CD4-positive, alpha-beta T cell (primary cell): ENCODE results near the gene NADK. TPM values are rescaled to one million over a fixed set of nuclear protein-coding genes. Genes with fewer than 3 reads are reported as not detected.
"Not testable (repeated sequence)": the region's sequence is repeated elsewhere in the genome, so short reads cannot be mapped to it uniquely, and the experiment has no call there.

ENCODE experiments used
- ATAC-seq: fragments of 200-7000 bp; cut with Tn5 transposase; one replicate; pipeline ENCODE4 v1.10.0; 2022; ENCODE audit warnings: mild to moderate bottlenecking; ENCODE audit not compliant: poor library complexity
- CTCF ChIA-PET: fragments of 350-600 bp; sonication (Branson Sonifier 250); formaldehyde crosslinking; loops from one replicate; lab custom pipeline; 2021; ENCODE audit warnings: antibody characterized with exemption, inconsistent platforms; lab: Charles Lee
- POLR2A ChIA-PET: fragments of 350-600 bp; sonication (Branson Sonifier 250); formaldehyde crosslinking; loops from one replicate; lab custom pipeline; 2021; ENCODE audit warnings: antibody characterized with exemption, inconsistent platforms; lab: Charles Lee
- DNase-seq, 14 experiments: peaks; one replicate each; pipeline ENCODE4 v3.0.0-alpha.2; 2013 to 2020; ENCODE audit warnings: mixed read lengths in 2 of 14
- H3K27ac ChIP-seq, 2 donors: one replicate each; pipeline versions ENCODE4 v1.5.1 to v1.7.0; 2013; ENCODE audit warnings: low read length in 2 of 2, low read depth in 1 of 2, mild to moderate bottlenecking in 1 of 2
- H3K27me3 ChIP-seq, 2 experiments: 1 replicate in 1 of 2; 2 replicates in 1 of 2; pipeline versions ENCODE4 v1.6.1 to v1.7.0; 2013; ENCODE audit warnings: low read length in 2 of 2, control low read depth in 1 of 2, mild to moderate bottlenecking in 1 of 2, moderate library complexity in 1 of 2; ENCODE audit not compliant: insufficient read depth in 2 of 2, control insufficient read depth in 1 of 2
- H3K36me3 ChIP-seq: one replicate; pipeline ENCODE4 v1.6.1; 2013; ENCODE audit warnings: low read length, control low read depth; ENCODE audit not compliant: insufficient read depth
- H3K4me1 ChIP-seq: one replicate; pipeline ENCODE4 v1.6.1; 2013; ENCODE audit warnings: low read length, control low read depth; ENCODE audit not compliant: insufficient read depth
- H3K4me3 ChIP-seq: one replicate; pipeline ENCODE4 v1.5.1; 2013; ENCODE audit warnings: mild to moderate bottlenecking, low read length, moderate library complexity
- H3K9me3 ChIP-seq, 2 experiments: 1 replicate in 1 of 2; 2 replicates in 1 of 2; pipeline versions ENCODE4 v1.6.1 to v1.7.0; 2013; ENCODE audit warnings: low read length in 2 of 2, mild to moderate bottlenecking in 2 of 2, control low read depth in 1 of 2, moderate library complexity in 1 of 2; ENCODE audit not compliant: control insufficient read depth in 1 of 2, insufficient read depth in 1 of 2
- H3K27ac Mint-ChIP-seq: one replicate; pipeline ENCODE4 v1.8.0; 2020; ENCODE audit warnings: mixed read lengths
- H3K27me3 Mint-ChIP-seq: one replicate; pipeline ENCODE4 v1.8.0; 2021; ENCODE audit warnings: mixed read lengths
- H3K36me3 Mint-ChIP-seq: one replicate; pipeline ENCODE4 v1.8.0; 2021; ENCODE audit warnings: low read depth, mixed read lengths
- H3K4me1 Mint-ChIP-seq: one replicate; pipeline ENCODE4 v1.8.0; 2021; ENCODE audit warnings: low read depth, mixed read lengths
- H3K4me3 Mint-ChIP-seq: one replicate; pipeline ENCODE4 v1.8.0; 2020; ENCODE audit warnings: mild to moderate bottlenecking, mixed read lengths
- H3K9me3 Mint-ChIP-seq: one replicate; pipeline ENCODE4 v1.8.0; 2020; ENCODE audit warnings: mixed read lengths
- intact Hi-C, 2 experiments: fragments of 100-400 bp; cut with DNase I in 1 of 2; cut with micrococcal nuclease in 1 of 2; formaldehyde crosslinking; loops; one replicate each; pipeline versions ENCODE4 v1.15.1 to v1.9.0; 2023 to 2025; cut with DNase I, micrococcal nuclease
- total RNA-seq, 174 experiments: library from RNA in 2 of 174; stranded (reverse) in 2 of 174; gene quantifications; one replicate each; pipeline ENCODE4 v1.2.3 and lab custom pipeline; 2021 to 2026
- TF ChIP-seq, protein P1 (sequence below): fragments of 200-600 bp; IDR thresholded peaks from one replicate; pipeline ENCODE4 v1.8.0; 2022; ENCODE audit warnings: antibody characterized with exemption, mild to moderate bottlenecking

NADK gene
- total RNA-seq, 2 experiments from 2014 or later = 19.9 to 25.1 TPM

DNA sequence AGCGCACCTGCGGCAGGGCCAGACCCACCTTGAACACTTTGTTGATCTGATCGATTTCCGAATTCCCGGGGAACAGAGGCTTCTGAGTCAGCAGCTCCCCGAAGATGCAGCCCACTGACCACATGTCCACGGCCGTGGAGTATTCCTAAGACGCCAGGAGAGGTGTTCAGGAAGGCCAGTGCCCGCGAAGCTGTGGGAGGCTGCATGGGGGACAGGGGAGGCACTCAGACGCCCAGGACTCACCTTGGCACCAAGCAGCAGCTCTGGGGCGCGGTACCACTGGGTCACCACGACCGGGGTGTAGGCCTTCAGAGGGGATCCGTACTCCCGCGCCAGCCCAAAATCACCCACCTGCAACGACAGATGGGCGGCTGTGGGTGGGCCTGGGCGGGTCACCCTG lies 74.5 kb downstream of the NADK start:
- intact Hi-C loops = no loop called here
- Histone ChIP-seq H3K27ac (no peak overlapping the region), H3K4me3 (no peak overlapping the region), H3K27me3 (no peaks in the 10 kb centered on the region), H3K4me1 (no peaks in the 10 kb centered on the region), H3K36me3 (peaks cover 10% of the 10 kb centered on the region), H3K9me3 (no peaks in the 10 kb centered on the region)
- Mint-ChIP-seq H3K4me1 (no peaks in the 10 kb centered on the region), H3K36me3 (peaks cover 5% of the 10 kb centered on the region), H3K27ac (no peak overlapping the region), H3K27me3 (no peaks in the 10 kb centered on the region), H3K9me3 (no peaks in the 10 kb centered on the region), H3K4me3 (no peak overlapping the region)
- ChIA-PET CTCF (no interaction called here), POLR2A (no interaction called here)
- TF ChIP-seq, protein P1, sequence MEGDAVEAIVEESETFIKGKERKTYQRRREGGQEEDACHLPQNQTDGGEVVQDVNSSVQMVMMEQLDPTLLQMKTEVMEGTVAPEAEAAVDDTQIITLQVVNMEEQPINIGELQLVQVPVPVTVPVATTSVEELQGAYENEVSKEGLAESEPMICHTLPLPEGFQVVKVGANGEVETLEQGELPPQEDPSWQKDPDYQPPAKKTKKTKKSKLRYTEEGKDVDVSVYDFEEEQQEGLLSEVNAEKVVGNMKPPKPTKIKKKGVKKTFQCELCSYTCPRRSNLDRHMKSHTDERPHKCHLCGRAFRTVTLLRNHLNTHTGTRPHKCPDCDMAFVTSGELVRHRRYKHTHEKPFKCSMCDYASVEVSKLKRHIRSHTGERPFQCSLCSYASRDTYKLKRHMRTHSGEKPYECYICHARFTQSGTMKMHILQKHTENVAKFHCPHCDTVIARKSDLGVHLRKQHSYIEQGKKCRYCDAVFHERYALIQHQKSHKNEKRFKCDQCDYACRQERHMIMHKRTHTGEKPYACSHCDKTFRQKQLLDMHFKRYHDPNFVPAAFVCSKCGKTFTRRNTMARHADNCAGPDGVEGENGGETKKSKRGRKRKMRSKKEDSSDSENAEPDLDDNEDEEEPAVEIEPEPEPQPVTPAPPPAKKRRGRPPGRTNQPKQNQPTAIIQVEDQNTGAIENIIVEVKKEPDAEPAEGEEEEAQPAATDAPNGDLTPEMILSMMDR = no peak
- peak in 1 of 14 experiments; percentile 33 for DNase-seq
- no peak for ATAC-seq

- H3K36me3 Mint-ChIP-seq, H3K27me3 Mint-ChIP-seq, POLR2A ChIA-PET, ATAC-seq, H3K4me3 ChIP-seq, H3K4me3 Mint-ChIP-seq, DNase-seq, intact Hi-C loops, H3K9me3 ChIP-seq, H3K9me3 Mint-ChIP-seq, CTCF ChIA-PET, H3K27me3 ChIP-seq, H3K27ac Mint-ChIP-seq, H3K4me1 ChIP-seq, H3K4me1 Mint-ChIP-seq, H3K27ac ChIP-seq: not testable (repeated sequence)
- peaks cover 10% of the 10 kb centered on the region for H3K36me3 ChIP-seq
Measured at GRCh38 chr1:1702506-1702905, 75.8 kb downstream of the NADK start.

Other genes starting within 250 kb of the NADK start
- 1 to 10 TPM in 1 of 2 experiments, under 1 TPM in 1; 0.75 to 1.5 TPM for gene TMEM240, start 237.8 kb downstream of the NADK start, total RNA-seq
- 100 to 1,000 TPM in 1 of 2 experiments, 10 to 100 TPM in 1; 95.4 to 101 TPM for gene SSU72, start 203.6 kb downstream of the NADK start, total RNA-seq
- 1 to 10 TPM; 1.0 to 1.3 TPM for gene FNDC10, start 178.3 kb downstream of the NADK start, total RNA-seq
- 10 to 100 TPM; 58.3 to 59.4 TPM for gene MIB2, start 163.0 kb downstream of the NADK start, total RNA-seq
- 1 to 10 TPM; 3.0 to 3.7 TPM for gene MMP23B, start 146.3 kb downstream of the NADK start, total RNA-seq
- 10 to 100 TPM; 49.8 to 52.0 TPM for gene CDK11B, start 119.5 kb downstream of the NADK start, total RNA-seq
- gene SLC35E2B, start 85.7 kb downstream of the NADK start, total RNA-seq = 10 to 100 TPM; 43.9 to 45.3 TPM
- gene CDK11A, start 54.1 kb downstream of the NADK start, total RNA-seq = 100 to 1,000 TPM; 206 to 217 TPM
- 100 to 1,000 TPM; 138 to 149 TPM for gene GNB1, start 112.6 kb upstream of the NADK start, total RNA-seq
- under 1 TPM; 0.47 to 0.69 TPM for gene CALML6, start 136.8 kb upstream of the NADK start, total RNA-seq
- gene TMEM52, start 140.8 kb upstream of the NADK start, total RNA-seq = 1 to 10 TPM in 1 of 2 experiments, under 1 TPM in 1; 0.49 to 1.9 TPM
- gene CFAP74, start 225.3 kb upstream of the NADK start, total RNA-seq = not detected
- gene GABRD, start 240.9 kb upstream of the NADK start, total RNA-seq = under 1 TPM; 0.38 to 0.42 TPM